Ovary (tissue), 9 donors: ENCODE measurements around the gene FTCD. TPM values are rescaled to one million over a fixed set of nuclear protein-coding genes. Genes with fewer than 3 reads are reported as not detected.
A peak's percentile ranks its signal among the peaks of the same experiment; 100 is the strongest.
"Not testable (repeated sequence)": the region's sequence is repeated elsewhere in the genome, so short reads cannot be mapped to it uniquely, and the experiment has no call there.

ENCODE experiments used
- DNase-seq, 5 donors: peaks; one replicate each; pipeline ENCODE4 v3.0.0-alpha.2; 2019 to 2020
- H3K27ac ChIP-seq, 2 donors: fragments of 200-600 bp; one replicate each; pipeline versions ENCODE4 v1.5.1 to v1.8.0; 2019 to 2022
- H3K27me3 ChIP-seq: fragments of 200-600 bp; one replicate; pipeline ENCODE4 v1.8.0; 2022
- H3K36me3 ChIP-seq: fragments of 200-600 bp; sonication (generic); one replicate; pipeline ENCODE4 v1.5.1; 2019
- H3K4me1 ChIP-seq: one replicate; pipeline ENCODE4 v1.8.1; 2013; ENCODE audit warnings: mild to moderate bottlenecking, moderate library complexity; ENCODE audit not compliant: insufficient read depth
- H3K4me3 ChIP-seq: fragments of 200-600 bp; sonication (generic); one replicate; pipeline ENCODE4 v1.5.1; 2017
- H3K9me3 ChIP-seq, 2 donors: fragments of 200-600 bp in 1 of 2; sonication (generic) in 1 of 2; one replicate each; pipeline versions ENCODE4 v1.5.1 to v1.8.1; 2013 to 2019; ENCODE audit warnings: mild to moderate bottlenecking in 1 of 2, moderate library complexity in 1 of 2
- CTCF ChIP-seq, 3 donors: fragments of 450-650 bp in 2 of 3; fragments of 200-600 bp in 1 of 3; IDR thresholded peaks; one replicate each; pipeline versions ENCODE4 v1.5.1 to v1.8.0; 2016 to 2022; ENCODE audit warnings: antibody characterized with exemption in 3 of 3, mild to moderate bottlenecking in 1 of 3
- EP300 ChIP-seq: sonication (generic); formaldehyde crosslinking; IDR thresholded peaks from one replicate; pipeline ENCODE4 v1.6.1; 2017; ENCODE audit warnings: antibody characterized with exemption
- POLR2A ChIP-seq: fragments of 450-650 bp; IDR thresholded peaks from one replicate; pipeline ENCODE4 v1.6.1; 2017; ENCODE audit warnings: antibody characterized with exemption, mild to moderate bottlenecking, moderate library complexity
- WGBS, 3 donors: extraction: QIAGEN DNeasy Blood & Tissue Kit in 1 of 3; methylation state at CpG; one replicate each; pipeline versions ENCODE4 v1.1.5 to v1.1.7; 2013 to 2017; 5-methylcytosine and 5-hydroxymethylcytosine counted together
- intact Hi-C, 4 donors: fragments of 100-400 bp; cut with DNase I; formaldehyde crosslinking; loops; one replicate each; pipeline versions ENCODE4 v1.11.0 to v1.15.1; 2022 to 2023
- polyA plus RNA-seq, 2 donors: library from polyadenylated mRNA; stranded (reverse); fragments of 200-250 nt in 1 of 2; fragments of 350-450 nt in 1 of 2; fragmentation: Illumina TruSeq in 1 of 2; extraction: RNeasy Lipid Tissue Mini Kit (QIAGEN cat#74804) in 1 of 2; gene quantifications; one replicate each; pipeline ENCODE4 v1.2.3, GENCODE V29; 2013 to 2014
- total RNA-seq, 7 donors: library from RNA; depleted of rRNA in 2 of 7; stranded (reverse); fragments of >200 nt in 2 of 7; fragmentation: NEBNext Ultra II Directional in 3 of 7; extraction: Animal tissue kit (Norgen Biotek cat#: 25700) in 3 of 7; gene quantifications; one replicate each; pipeline versions ENCODE4 v1.1.0 to v1.2.4, GENCODE V29; 2016 to 2023
- donor health status: DM: no; HTN: no; CAD: no; lungs with moderate emphysema.
- donor health status: DM: no; HTN: no; CAD: no.
- donor health status: Bipolar disorder and iron deficiency.
- donor health status: DM: yes; HTN: yes; CAD: no.
- donor health status: DM: no; HTN: no; CAD: no.
- donor health status: DM: yes; HTN: yes; CAD: no.

Gene FTCD
- total and polyA plus RNA-seq, 9 donors = 0.83 to 7.5 (median 3.7) TPM; not detected in 1

GRCh38 chr21:46109313-46110221, 45.8 kb downstream of the FTCD start:
- Histone ChIP-seq H3K27ac (peak overlapping the region in 1 of 2 donors; percentile 39), H3K4me3 (no peak overlapping the region), H3K4me1 (peaks cover 11% of the 10 kb centered on the region), H3K27me3 (no peaks in the 10 kb centered on the region), H3K36me3 (no peaks in the 10 kb centered on the region), H3K9me3 (no peaks in the 10 kb centered on the region)
- peak in 4 of 5 donors; percentile 11 to 39 (median 22) for DNase-seq
- intact Hi-C loops = loop anchor here in 2 of 4 donors (5.0 kb wide), 1 partner anchor 137 kb away; no protein-coding TSS in a partner anchor
- TF ChIP-seq EP300 (no peak), POLR2A (no peak)
- WGBS, 3 donors = 61 to 72% (median 64%) methylated on average over 18 to 19 of the region's 19 CpGs

- H3K4me1 ChIP-seq = peaks cover 11% of the 10 kb centered on the region
- intact Hi-C loops = no loop called here
- no peaks in the 10 kb centered on the region for H3K36me3 ChIP-seq
- no peak overlapping the region for H3K27ac ChIP-seq
- WGBS, 3 donors = 74 to 85% (median 83%) methylated on average over 8 to 9 of the region's 9 CpGs
- H3K27me3 ChIP-seq = no peaks in the 10 kb centered on the region
- TF ChIP-seq EP300 (no peak), POLR2A (no peak), CTCF (IDR thresholded peaks at IDR 0.05) (no peak)
- no peaks in the 10 kb centered on the region for H3K9me3 ChIP-seq
- peak in 1 of 5 donors; percentile 13 for DNase-seq
- no peak overlapping the region for H3K4me3 ChIP-seq
These were observed 46.5 kb downstream of the FTCD start for GRCh38 chr21:46108827-46109312.

- DNase-seq, H3K27me3 ChIP-seq, intact Hi-C loops, H3K4me3 ChIP-seq, H3K9me3 ChIP-seq, H3K27ac ChIP-seq, H3K36me3 ChIP-seq: not testable (repeated sequence)
- peaks cover 11% of the 10 kb centered on the region for H3K4me1 ChIP-seq
- WGBS, 3 donors = 39 to 56% (median 55%) methylated on average over 2 of the region's 2 CpGs
These were observed 48.0 kb downstream of the FTCD start for GRCh38 chr21:46107376-46107775.

GRCh38 chr21:46104104-46104503, 51.3 kb downstream of the FTCD start:
- H3K4me3 ChIP-seq = no peak overlapping the region
- TF ChIP-seq CTCF (IDR thresholded peaks at IDR 0.05) (no peak), EP300 (no peak), POLR2A (no peak)
- no peaks in the 10 kb centered on the region for H3K36me3 ChIP-seq
- H3K4me1 ChIP-seq = peaks cover 4% of the 10 kb centered on the region
- intact Hi-C loops = no loop called here
- DNase-seq = no peak
- H3K9me3 ChIP-seq = no peaks in the 10 kb centered on the region
- no peaks in the 10 kb centered on the region for H3K27me3 ChIP-seq
- H3K27ac ChIP-seq = no peak overlapping the region

- intact Hi-C loops = no loop called here
- TF ChIP-seq EP300 = no peak
- TF ChIP-seq CTCF (IDR thresholded peaks at IDR 0.05) = no peak
- TF ChIP-seq POLR2A = no peak
- Histone ChIP-seq H3K4me1 (peaks cover 4% of the 10 kb centered on the region), H3K27ac (no peak overlapping the region), H3K9me3 (no peaks in the 10 kb centered on the region), H3K27me3 (no peaks in the 10 kb centered on the region), H3K36me3 (no peaks in the 10 kb centered on the region), H3K4me3 (no peak overlapping the region)
- 59 to 67% (median 64%) methylated on average over 4 of the region's 4 CpGs for WGBS, 3 donors
- DNase-seq = no peak
These were observed 54.5 kb downstream of the FTCD start for GRCh38 chr21:46100906-46101305.
